ENCODE data around the gene PNPLA5. TPM values are rescaled to one million over a fixed set of nuclear protein-coding genes. Genes with fewer than 3 reads are reported as not detected.

PNPLA5 gene
- total RNA-seq, 1 donor from 2014 or later, result not detected

GRCh38 chr22:43854786-43855271 lies 37.0 kb downstream of the PNPLA5 start:
- DNase-seq, result no peak

DNA sequence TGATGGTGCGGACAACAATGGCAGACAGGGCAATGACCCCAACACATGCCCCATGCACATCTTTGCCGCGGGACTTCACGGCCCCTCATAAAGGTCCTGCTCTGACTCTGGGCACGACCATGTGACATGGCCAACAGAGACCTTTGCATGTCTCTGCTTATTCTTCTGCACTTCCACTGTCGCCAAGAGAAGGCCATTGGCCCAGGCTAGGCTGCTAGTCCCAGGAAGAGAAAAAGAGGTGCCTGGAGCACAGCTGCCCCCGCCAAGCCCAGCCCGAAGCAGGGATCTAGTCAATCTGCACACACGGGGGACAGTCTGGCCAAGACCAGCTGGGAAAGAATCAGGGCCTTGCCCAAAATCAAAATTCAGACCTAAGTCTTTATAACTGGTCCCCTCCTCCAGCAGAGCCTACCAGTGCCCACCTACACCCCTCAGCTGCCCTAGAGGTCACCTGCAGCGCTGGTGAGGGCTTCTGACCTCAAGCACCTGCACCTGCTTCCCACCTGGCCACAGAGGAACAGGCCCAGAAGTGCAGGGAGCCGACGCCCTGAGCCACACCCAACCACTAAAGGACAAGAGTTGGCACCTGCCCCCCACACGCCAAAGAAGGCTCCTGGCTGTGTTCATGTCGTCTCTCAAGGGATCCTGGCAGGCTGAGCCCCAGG lies 37.6 kb downstream of the PNPLA5 start:
- no peak for DNase-seq

GRCh38 chr22:43853328-43853931 lies 38.4 kb downstream of the PNPLA5 start:
- peak; percentile 34 for DNase-seq

- DNase-seq, result no peak
These were observed 39.1 kb downstream of the PNPLA5 start for GRCh38 chr22:43852573-43853327.

GRCh38 chr22:43851979-43852307 lies 39.9 kb downstream of the PNPLA5 start:
- no peak for DNase-seq

GRCh38 chr22:43851058-43851978 lies 40.5 kb downstream of the PNPLA5 start:
- no peak for DNase-seq

GRCh38 chr22:43850529-43850928 lies 41.3 kb downstream of the PNPLA5 start:
- DNase-seq, result no peak

DNA sequence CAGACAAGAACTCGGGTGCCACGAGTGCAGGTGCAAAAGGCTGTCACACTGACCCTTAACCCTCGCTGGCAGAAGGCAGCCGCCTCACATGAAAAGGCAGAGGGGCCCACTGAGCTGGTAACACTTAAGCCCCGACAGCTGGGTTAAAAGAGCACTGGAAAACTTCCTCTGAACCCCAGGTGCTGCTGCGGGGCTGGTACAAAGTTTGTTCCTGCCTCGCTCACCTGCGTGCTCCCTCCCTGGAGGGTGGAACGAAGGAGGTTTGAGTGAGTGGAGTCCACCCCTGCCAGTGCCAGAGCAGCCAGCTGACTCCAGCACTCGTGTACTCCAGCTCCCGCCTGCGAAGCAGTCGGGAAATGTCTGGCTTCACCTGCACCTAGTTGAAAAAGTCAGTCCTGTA lies 42.1 kb downstream of the PNPLA5 start:
- DNase-seq, result peak; percentile 19

- peak; percentile 88 for DNase-seq
These were observed 43.2 kb downstream of the PNPLA5 start for GRCh38 chr22:43848366-43849171.

- DNase-seq, result no peak
These were observed 44.2 kb downstream of the PNPLA5 start for GRCh38 chr22:43847376-43848289.

- DNase-seq, result no peak
These were observed 44.8 kb downstream of the PNPLA5 start for GRCh38 chr22:43846966-43847365.

DNA sequence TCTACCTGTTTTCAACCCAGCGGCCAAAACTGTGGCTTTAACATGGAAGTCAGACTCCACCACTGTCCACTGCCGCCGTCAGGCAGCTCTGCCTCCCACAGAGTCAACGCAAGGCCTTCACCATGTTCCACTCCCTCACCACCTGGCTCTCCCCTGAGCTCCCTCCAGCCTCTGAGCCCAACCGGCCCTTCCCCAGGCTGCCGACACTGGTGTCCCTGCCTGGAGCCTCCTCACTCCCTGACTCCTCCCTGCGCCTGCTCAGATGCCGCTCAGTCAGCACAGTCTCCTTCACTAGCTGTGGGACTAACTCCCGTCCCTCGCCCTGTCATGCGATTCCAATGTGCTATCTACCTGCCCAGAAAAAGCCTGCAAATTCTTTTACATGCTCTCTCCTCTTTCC lies 45.8 kb downstream of the PNPLA5 start:
- no peak for DNase-seq

- no peak for DNase-seq
These were observed 47.0 kb downstream of the PNPLA5 start for GRCh38 chr22:43844560-43845545.

- DNase-seq, result no peak
These were observed 47.9 kb downstream of the PNPLA5 start for GRCh38 chr22:43843783-43844530.

DNA sequence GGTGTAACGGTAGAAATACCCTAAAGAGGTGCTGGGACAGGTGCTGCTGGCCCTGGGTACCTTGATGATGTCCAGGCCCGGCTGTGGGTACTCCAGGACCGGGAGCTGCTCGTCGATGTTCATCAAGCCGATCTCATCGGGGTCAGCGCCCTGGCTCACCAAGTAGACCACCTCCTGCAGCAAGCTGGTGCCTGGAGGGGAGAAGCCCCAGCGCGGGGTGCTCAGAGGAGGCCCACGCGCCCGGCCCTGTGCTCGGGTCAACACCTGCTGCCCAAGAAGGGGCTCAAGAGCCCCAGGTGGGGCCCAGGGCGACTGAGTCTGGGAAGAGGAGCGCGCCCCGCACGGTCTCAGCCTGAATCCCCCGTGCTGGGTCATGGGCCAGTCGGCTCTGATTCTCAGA lies 50.1 kb downstream of the PNPLA5 start:
- no peak for DNase-seq

DNA sequence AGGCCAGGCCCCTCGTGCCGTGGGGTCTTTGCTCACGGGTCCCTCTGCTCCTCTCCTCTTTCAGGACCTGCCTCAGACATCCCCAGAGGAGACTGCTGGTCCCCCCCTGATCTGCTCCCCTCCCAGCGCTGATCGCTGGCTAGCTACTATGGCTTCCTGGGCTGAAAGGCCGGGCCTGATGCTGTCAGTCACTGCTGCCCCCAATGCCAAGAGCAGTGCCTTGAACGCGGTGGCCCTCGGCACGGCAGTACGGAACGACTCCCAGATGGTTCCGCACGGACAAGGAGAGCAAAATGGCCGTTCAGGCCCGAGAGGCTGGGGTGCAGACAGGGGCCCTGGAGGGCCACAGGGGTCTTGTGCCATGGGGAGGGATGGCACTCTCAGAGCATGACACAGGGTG lies 51.0 kb downstream of the PNPLA5 start:
- no peak for DNase-seq

GRCh38 chr22:43840431-43840830 lies 51.4 kb downstream of the PNPLA5 start:
- no peak for DNase-seq

GRCh38 chr22:43839781-43840180 lies 52.0 kb downstream of the PNPLA5 start:
- no peak for DNase-seq
